HepG2 (cell line): Measurements from ENCODE around the gene ZNF112. TPM values are rescaled to one million over a fixed set of nuclear protein-coding genes. Genes with fewer than 3 reads are reported as not detected.

Source experiments
- ADNP ChIP-seq: sonication (generic); formaldehyde crosslinking; IDR thresholded peaks from 2 replicates; pipeline ENCODE4 v1.4.0; 2020; ENCODE audit warnings: missing genetic modification reagents
- ATF7 ChIP-seq, 2 experiments: fragments of 450-650 bp in 1 of 2; sonication (generic) in 1 of 2; formaldehyde crosslinking in 1 of 2; IDR thresholded peaks; 2 replicates each; pipeline versions ENCODE4 v1.4.0 to v1.6.1; 2016 to 2020; ENCODE audit warnings: antibody characterized with exemption in 1 of 2, mild to moderate bottlenecking in 1 of 2, missing genetic modification reagents in 1 of 2
- BRD4 ChIP-seq: sonication (generic); formaldehyde crosslinking; IDR thresholded peaks from 2 replicates; pipeline ENCODE4 v1.4.0; 2020; ENCODE audit warnings: missing genetic modification reagents
- CREB1 ChIP-seq, 2 experiments: fragments of 450-650 bp in 1 of 2; IDR thresholded peaks; 2 replicates each; pipeline ENCODE4 v1.6.1; 2016 to 2017; ENCODE audit warnings: control low read depth in 1 of 2, mild to moderate bottlenecking in 1 of 2, missing compliant biosample characterization in 1 of 2, missing genetic modification characterization in 1 of 2
- HNRNPLL ChIP-seq: fragments of 200-400 bp; formaldehyde crosslinking; IDR thresholded peaks from 2 replicates; pipeline ENCODE4 v1.6.1; 2017; ENCODE audit warnings: mild to moderate bottlenecking, low read depth, low read length; ENCODE audit not compliant: poor library complexity, severe bottlenecking
- SALL1 ChIP-seq: sonication (generic); formaldehyde crosslinking; IDR thresholded peaks from 2 replicates; pipeline ENCODE4 v1.8.0; 2022; ENCODE audit warnings: mild to moderate bottlenecking, missing genetic modification reagents
- TBX2 ChIP-seq: sonication (generic); formaldehyde crosslinking; IDR thresholded peaks from 2 replicates; pipeline ENCODE4 v1.5.0; 2020; ENCODE audit warnings: missing genetic modification reagents, mild to moderate bottlenecking, borderline replicate concordance
- ZNF12 ChIP-seq: sonication (generic); formaldehyde crosslinking; IDR thresholded peaks from 2 replicates; pipeline ENCODE4 v1.5.0; 2020; ENCODE audit warnings: missing genetic modification reagents
- ZNF343 ChIP-seq: sonication (generic); formaldehyde crosslinking; IDR thresholded peaks from 2 replicates; pipeline ENCODE4 v1.4.0; 2020; ENCODE audit warnings: mild to moderate bottlenecking, missing genetic modification reagents
- ZNF570 ChIP-seq: sonication (generic); formaldehyde crosslinking; IDR thresholded peaks from 2 replicates; pipeline ENCODE4 v1.4.0; 2020; ENCODE audit warnings: mild to moderate bottlenecking, missing genetic modification reagents, borderline replicate concordance
- ZNF790 ChIP-seq: sonication (generic); formaldehyde crosslinking; IDR thresholded peaks from 2 replicates; pipeline ENCODE4 v1.8.0; 2022; ENCODE audit warnings: missing genetic modification reagents, mild to moderate bottlenecking, borderline replicate concordance
- ZNF883 ChIP-seq: sonication (generic); formaldehyde crosslinking; IDR thresholded peaks from 2 replicates; pipeline ENCODE4 v1.5.1; 2020; ENCODE audit warnings: mild to moderate bottlenecking, missing genetic modification reagents; ENCODE audit errors: not compliant biosample characterization
- polyA plus RNA-seq, 8 experiments: library from polyadenylated mRNA; depleted of rRNA in 3 of 8; stranded (reverse) in 7 of 8; unstranded in 1 of 8; fragments of >200 nt; fragmentation: Illumina TruSeq in 4 of 8; extraction: Trizol in 4 of 8; gene quantifications; 2 replicates each; pipeline versions ENCODE4 v1.2.1 to v1.2.3, GENCODE V29; 2011 to 2016; ENCODE audit warnings: low read depth in 4 of 8, missing spikeins in 1 of 8, mixed read lengths in 1 of 8; ENCODE audit not compliant: insufficient read depth in 1 of 8
- total RNA-seq, 5 experiments: library from RNA; depleted of rRNA; stranded (reverse); fragments of >200 nt; fragmentation: Illumina TruSeq; extraction: Trizol; gene quantifications; 2 replicates each; pipeline ENCODE4 v1.2.3, GENCODE V29; 2016; ENCODE audit warnings: low read depth in 1 of 5
- TF ChIP-seq, protein P1 (sequence below): sonication (generic); formaldehyde crosslinking; IDR thresholded peaks from 2 replicates; pipeline ENCODE4 v1.8.1; 2022; ENCODE audit warnings: low read depth, mild to moderate bottlenecking, missing genetic modification reagents
- TF ChIP-seq, protein P2 (sequence below): sonication (generic); formaldehyde crosslinking; conservative IDR thresholded peaks from 2 replicates; pipeline ENCODE4 v1.8.0; 2022; ENCODE audit warnings: mild to moderate bottlenecking, moderate library complexity, missing genetic modification reagents
- TF ChIP-seq, protein P3 (sequence below): sonication (generic); formaldehyde crosslinking; IDR thresholded peaks from 2 replicates; pipeline ENCODE4 v1.5.0; 2020; ENCODE audit warnings: mild to moderate bottlenecking, missing genetic modification reagents, borderline replicate concordance

ZNF112 gene
- total and polyA plus RNA-seq, 2 of the 13 experiments (the other 11 are each of a cell fraction or from before 2014, with no cell fraction given), result 1.8 to 3.6 TPM

DNA sequence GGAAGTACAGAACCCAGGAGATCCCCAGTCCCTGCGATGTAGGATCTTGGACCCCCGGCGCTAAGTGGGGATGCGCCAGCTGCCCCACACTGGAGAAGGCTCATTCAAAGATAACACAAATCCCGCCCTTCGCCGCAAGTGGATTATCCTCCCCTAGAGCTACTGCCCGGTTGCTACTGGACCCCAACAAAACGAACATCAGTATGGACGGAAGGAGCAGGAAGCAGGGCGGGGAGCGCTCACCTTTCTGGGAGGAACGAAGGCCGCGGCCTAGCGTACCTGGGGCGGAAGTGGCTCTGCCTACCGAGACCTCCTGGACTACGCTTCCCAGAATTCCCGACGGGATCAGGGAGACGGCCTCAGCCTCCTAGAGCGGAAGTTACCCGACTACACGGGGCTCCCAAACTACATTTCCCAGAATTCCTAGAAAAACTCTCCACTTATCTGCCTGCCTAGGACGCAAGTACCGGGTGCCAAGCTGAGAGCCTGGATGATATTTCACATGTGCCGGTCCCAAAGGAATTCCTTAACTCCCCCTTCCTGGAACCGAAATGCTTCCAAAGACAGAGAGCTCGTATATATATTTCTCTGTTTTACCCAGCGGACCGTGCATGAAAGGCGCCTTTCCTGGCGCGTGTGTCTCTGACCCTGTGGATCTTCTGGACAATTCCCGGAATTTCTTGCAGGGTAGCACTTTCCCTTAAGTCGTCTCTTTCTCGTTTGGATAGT, at the start of gene ZNF112 (continued):
- TF ChIP-seq, protein P1, sequence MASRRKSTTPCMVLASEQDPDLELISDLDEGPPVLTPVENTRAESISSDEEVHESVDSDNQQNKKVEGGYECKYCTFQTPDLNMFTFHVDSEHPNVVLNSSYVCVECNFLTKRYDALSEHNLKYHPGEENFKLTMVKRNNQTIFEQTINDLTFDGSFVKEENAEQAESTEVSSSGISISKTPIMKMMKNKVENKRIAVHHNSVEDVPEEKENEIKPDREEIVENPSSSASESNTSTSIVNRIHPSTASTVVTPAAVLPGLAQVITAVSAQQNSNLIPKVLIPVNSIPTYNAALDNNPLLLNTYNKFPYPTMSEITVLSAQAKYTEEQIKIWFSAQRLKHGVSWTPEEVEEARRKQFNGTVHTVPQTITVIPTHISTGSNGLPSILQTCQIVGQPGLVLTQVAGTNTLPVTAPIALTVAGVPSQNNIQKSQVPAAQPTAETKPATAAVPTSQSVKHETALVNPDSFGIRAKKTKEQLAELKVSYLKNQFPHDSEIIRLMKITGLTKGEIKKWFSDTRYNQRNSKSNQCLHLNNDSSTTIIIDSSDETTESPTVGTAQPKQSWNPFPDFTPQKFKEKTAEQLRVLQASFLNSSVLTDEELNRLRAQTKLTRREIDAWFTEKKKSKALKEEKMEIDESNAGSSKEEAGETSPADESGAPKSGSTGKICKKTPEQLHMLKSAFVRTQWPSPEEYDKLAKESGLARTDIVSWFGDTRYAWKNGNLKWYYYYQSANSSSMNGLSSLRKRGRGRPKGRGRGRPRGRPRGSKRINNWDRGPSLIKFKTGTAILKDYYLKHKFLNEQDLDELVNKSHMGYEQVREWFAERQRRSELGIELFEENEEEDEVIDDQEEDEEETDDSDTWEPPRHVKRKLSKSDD, result no peak
- TF ChIP-seq ZNF570 (CRISPR knock-in tag) (no peak), TBX2 (no peak; the same call in 1 of the 2 replicates), ZNF12 (no peak), ZNF790 (CRISPR knock-in tag) (no peak), SALL1 (CRISPR knock-in tag) (peak; percentile 73), ZNF883 (CRISPR knock-in tag) (peak; percentile 41), CREB1 (IDR thresholded peaks at IDR 0.05) (0 out of 2 replicates have a peak, but pooled peaks have one; percentile 12), CREB1 (CRISPR knock-in tag; IDR thresholded peaks at IDR 0.05) (peak; percentile 64), BRD4 (peak; percentile 52; the same call in 1 of the 2 replicates), HNRNPLL (no peak), ZNF343 (CRISPR knock-in tag) (no peak; the same call in 1 of the 2 replicates), ADNP (no peak), ATF7 (IDR thresholded peaks at IDR 0.05) (no peak), ATF7 (CRISPR knock-in tag; IDR thresholded peaks at IDR 0.05) (no peak)
- TF ChIP-seq, protein P2, sequence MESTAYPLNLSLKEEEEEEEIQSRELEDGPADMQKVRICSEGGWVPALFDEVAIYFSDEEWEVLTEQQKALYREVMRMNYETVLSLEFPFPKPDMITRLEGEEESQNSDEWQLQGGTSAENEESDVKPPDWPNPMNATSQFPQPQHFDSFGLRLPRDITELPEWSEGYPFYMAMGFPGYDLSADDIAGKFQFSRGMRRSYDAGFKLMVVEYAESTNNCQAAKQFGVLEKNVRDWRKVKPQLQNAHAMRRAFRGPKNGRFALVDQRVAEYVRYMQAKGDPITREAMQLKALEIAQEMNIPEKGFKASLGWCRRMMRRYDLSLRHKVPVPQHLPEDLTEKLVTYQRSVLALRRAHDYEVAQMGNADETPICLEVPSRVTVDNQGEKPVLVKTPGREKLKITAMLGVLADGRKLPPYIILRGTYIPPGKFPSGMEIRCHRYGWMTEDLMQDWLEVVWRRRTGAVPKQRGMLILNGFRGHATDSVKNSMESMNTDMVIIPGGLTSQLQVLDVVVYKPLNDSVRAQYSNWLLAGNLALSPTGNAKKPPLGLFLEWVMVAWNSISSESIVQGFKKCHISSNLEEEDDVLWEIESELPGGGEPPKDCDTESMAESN (CRISPR knock-in tag), result peak; percentile 64; the same call in 1 of the 2 replicates
- TF ChIP-seq, protein P3, sequence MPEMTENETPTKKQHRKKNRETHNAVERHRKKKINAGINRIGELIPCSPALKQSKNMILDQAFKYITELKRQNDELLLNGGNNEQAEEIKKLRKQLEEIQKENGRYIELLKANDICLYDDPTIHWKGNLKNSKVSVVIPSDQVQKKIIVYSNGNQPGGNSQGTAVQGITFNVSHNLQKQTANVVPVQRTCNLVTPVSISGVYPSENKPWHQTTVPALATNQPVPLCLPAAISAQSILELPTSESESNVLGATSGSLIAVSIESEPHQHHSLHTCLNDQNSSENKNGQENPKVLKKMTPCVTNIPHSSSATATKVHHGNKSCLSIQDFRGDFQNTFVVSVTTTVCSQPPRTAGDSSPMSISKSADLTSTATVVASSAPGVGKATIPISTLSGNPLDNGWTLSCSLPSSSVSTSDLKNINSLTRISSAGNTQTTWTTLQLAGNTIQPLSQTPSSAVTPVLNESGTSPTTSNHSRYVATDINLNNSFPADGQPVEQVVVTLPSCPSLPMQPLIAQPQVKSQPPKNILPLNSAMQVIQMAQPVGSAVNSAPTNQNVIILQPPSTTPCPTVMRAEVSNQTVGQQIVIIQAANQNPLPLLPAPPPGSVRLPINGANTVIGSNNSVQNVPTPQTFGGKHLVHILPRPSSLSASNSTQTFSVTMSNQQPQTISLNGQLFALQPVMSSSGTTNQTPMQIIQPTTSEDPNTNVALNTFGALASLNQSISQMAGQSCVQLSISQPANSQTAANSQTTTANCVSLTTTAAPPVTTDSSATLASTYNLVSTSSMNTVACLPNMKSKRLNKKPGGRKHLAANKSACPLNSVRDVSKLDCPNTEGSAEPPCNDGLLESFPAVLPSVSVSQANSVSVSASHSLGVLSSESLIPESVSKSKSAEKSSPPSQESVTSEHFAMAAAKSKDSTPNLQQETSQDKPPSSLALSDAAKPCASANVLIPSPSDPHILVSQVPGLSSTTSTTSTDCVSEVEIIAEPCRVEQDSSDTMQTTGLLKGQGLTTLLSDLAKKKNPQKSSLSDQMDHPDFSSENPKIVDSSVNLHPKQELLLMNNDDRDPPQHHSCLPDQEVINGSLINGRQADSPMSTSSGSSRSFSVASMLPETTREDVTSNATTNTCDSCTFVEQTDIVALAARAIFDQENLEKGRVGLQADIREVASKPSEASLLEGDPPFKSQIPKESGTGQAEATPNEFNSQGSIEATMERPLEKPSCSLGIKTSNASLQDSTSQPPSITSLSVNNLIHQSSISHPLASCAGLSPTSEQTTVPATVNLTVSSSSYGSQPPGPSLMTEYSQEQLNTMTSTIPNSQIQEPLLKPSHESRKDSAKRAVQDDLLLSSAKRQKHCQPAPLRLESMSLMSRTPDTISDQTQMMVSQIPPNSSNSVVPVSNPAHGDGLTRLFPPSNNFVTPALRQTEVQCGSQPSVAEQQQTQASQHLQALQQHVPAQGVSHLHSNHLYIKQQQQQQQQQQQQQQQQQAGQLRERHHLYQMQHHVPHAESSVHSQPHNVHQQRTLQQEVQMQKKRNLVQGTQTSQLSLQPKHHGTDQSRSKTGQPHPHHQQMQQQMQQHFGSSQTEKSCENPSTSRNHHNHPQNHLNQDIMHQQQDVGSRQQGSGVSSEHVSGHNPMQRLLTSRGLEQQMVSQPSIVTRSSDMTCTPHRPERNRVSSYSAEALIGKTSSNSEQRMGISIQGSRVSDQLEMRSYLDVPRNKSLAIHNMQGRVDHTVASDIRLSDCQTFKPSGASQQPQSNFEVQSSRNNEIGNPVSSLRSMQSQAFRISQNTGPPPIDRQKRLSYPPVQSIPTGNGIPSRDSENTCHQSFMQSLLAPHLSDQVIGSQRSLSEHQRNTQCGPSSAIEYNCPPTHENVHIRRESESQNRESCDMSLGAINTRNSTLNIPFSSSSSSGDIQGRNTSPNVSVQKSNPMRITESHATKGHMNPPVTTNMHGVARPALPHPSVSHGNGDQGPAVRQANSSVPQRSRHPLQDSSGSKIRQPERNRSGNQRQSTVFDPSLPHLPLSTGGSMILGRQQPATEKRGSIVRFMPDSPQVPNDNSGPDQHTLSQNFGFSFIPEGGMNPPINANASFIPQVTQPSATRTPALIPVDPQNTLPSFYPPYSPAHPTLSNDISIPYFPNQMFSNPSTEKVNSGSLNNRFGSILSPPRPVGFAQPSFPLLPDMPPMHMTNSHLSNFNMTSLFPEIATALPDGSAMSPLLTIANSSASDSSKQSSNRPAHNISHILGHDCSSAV (CRISPR knock-in tag), result no peak
